GM12878 (cell line): ENCODE measurements around the gene TAF6. TPM values are rescaled to one million over a fixed set of nuclear protein-coding genes. Genes with fewer than 3 reads are reported as not detected.

Source experiments
- ATF3 ChIP-seq: IDR thresholded peaks from 2 replicates; pipeline ENCODE4 v1.6.1; 2011; ENCODE audit warnings: low read depth, mild to moderate bottlenecking, low read length, moderate library complexity, borderline replicate concordance; ENCODE audit errors: extremely low read depth
- CBFB ChIP-seq: IDR thresholded peaks from 2 replicates; pipeline ENCODE4 v1.6.1; 2016; ENCODE audit warnings: antibody characterized with exemption, low read depth
- CEBPB ChIP-seq, 2 experiments: fragments of 150-350 bp in 1 of 2; IDR thresholded peaks; 2 replicates each; pipeline ENCODE4 v1.6.1; 2012 to 2014; ENCODE audit warnings: low read depth in 2 of 2, low read length in 2 of 2, borderline replicate concordance in 1 of 2, inconsistent platforms in 1 of 2
- ESRRA ChIP-seq: IDR thresholded peaks from 2 replicates; pipeline ENCODE4 v1.6.1; 2012; ENCODE audit warnings: mild to moderate bottlenecking, low read length, improper control_type of control experiment
- ETV6 ChIP-seq, 2 experiments: fragments of 450-650 bp in 1 of 2; IDR thresholded peaks in 1 of 2; conservative IDR thresholded peaks in 1 of 2; 2 replicates each; pipeline ENCODE4 v1.6.1; 2014; ENCODE audit warnings: antibody characterized with exemption in 1 of 2, borderline replicate concordance in 1 of 2, low read depth in 1 of 2, mild to moderate bottlenecking in 1 of 2, moderate library complexity in 1 of 2
- HDGF ChIP-seq: fragments of 450-650 bp; IDR thresholded peaks from 2 replicates; pipeline ENCODE4 v1.6.1; 2016; ENCODE audit warnings: antibody characterized with exemption
- MXI1 ChIP-seq: fragments of 150-350 bp; IDR thresholded peaks from 2 replicates; pipeline ENCODE4 v1.6.1; 2011; ENCODE audit warnings: low read depth, mild to moderate bottlenecking, inconsistent platforms, low read length, improper control_type of control experiment
- NFIC ChIP-seq: IDR thresholded peaks from 2 replicates; pipeline ENCODE4 v1.6.1; 2012; ENCODE audit warnings: low read depth, mild to moderate bottlenecking, inconsistent platforms, low read length, moderate library complexity
- NR2C2 ChIP-seq: IDR thresholded peaks from 2 replicates; pipeline ENCODE4 v1.6.1; 2011; ENCODE audit warnings: borderline replicate concordance, low read depth; ENCODE audit not compliant: control insufficient read depth, insufficient read length
- PML ChIP-seq: IDR thresholded peaks from 2 replicates; pipeline ENCODE4 v1.6.1; 2012; ENCODE audit warnings: low read length, inconsistent platforms
- POU2F2 ChIP-seq: IDR thresholded peaks from 3 replicates; pipeline ENCODE4 v1.6.1; 2011; ENCODE audit warnings: low read depth, mild to moderate bottlenecking, low read length, borderline replicate concordance
- RCOR1 ChIP-seq: conservative IDR thresholded peaks from 2 replicates; pipeline ENCODE4 v1.6.1; 2012; ENCODE audit warnings: low read depth, low read length, improper control_type of control experiment
- SPI1 ChIP-seq: IDR thresholded peaks from 2 replicates; pipeline ENCODE4 v1.6.1; 2011; ENCODE audit warnings: low read depth, mild to moderate bottlenecking, low read length, moderate library complexity, borderline replicate concordance; ENCODE audit not compliant: insufficient read depth
- TCF12 ChIP-seq: IDR thresholded peaks from 2 replicates; pipeline ENCODE4 v1.6.1; 2011; ENCODE audit warnings: low read depth, mild to moderate bottlenecking, low read length
- ZBED1 ChIP-seq: IDR thresholded peaks from 2 replicates; pipeline ENCODE4 v1.6.1; 2016; ENCODE audit warnings: borderline replicate concordance
- ZBTB40 ChIP-seq: fragments of 450-650 bp; IDR thresholded peaks from 2 replicates; pipeline ENCODE4 v1.6.1; 2016; ENCODE audit warnings: mild to moderate bottlenecking, moderate library complexity, borderline replicate concordance
- ZNF207 ChIP-seq: fragments of 450-650 bp; IDR thresholded peaks from 2 replicates; pipeline ENCODE4 v1.6.1; 2014; ENCODE audit warnings: antibody characterized with exemption, mild to moderate bottlenecking, borderline replicate concordance
- ZNF217 ChIP-seq: fragments of 450-650 bp; IDR thresholded peaks from 2 replicates; pipeline ENCODE4 v1.6.1; 2017; ENCODE audit warnings: antibody characterized with exemption, mild to moderate bottlenecking
- ZNF274 ChIP-seq: IDR thresholded peaks from one replicate; pipeline ENCODE4 v1.8.0; 2011; ENCODE audit not compliant: insufficient read length, insufficient read depth
- ZNF592 ChIP-seq: fragments of 450-650 bp; IDR thresholded peaks from 2 replicates; pipeline ENCODE4 v1.6.1; 2017; ENCODE audit warnings: mild to moderate bottlenecking, moderate library complexity
- polyA plus RNA-seq, 11 experiments: library from polyadenylated mRNA; depleted of rRNA in 4 of 11; unstranded in 6 of 11; stranded (reverse) in 5 of 11; fragments of >200 nt; fragmentation: Nextera tagmentation in 4 of 11; fragmentation: Illumina TruSeq in 1 of 11; extraction: Ambion mirVana in 4 of 11; extraction: Trizol in 1 of 11; gene quantifications; 1 replicate in 1 of 11; 2 replicates in 10 of 11; pipeline versions ENCODE4 v1.2.1 to v1.2.3, GENCODE V29; 2011 to 2016; ENCODE audit warnings: inconsistent platforms in 2 of 11, missing spikeins in 2 of 11, low read depth in 1 of 11
- total RNA-seq, 4 experiments: library from RNA; depleted of rRNA in 3 of 4; stranded (reverse); fragments of >200 nt in 3 of 4; fragmentation: Illumina TruSeq in 1 of 4; extraction: Trizol in 1 of 4; gene quantifications; 2 replicates each; pipeline versions ENCODE4 v1.2.1 to v1.2.3, GENCODE V29; 2013 to 2021
- TF ChIP-seq, protein P1 (sequence below): fragments of 450-650 bp; IDR thresholded peaks from 2 replicates; pipeline ENCODE4 v1.6.1; 2016; ENCODE audit warnings: mild to moderate bottlenecking

Gene TAF6
- total and polyA plus RNA-seq, 10 of the 15 experiments (the other 5 are each of a cell fraction or from before 2014, with no cell fraction given): 0.27 to 42.6 (median 17.0) TPM

DNA sequence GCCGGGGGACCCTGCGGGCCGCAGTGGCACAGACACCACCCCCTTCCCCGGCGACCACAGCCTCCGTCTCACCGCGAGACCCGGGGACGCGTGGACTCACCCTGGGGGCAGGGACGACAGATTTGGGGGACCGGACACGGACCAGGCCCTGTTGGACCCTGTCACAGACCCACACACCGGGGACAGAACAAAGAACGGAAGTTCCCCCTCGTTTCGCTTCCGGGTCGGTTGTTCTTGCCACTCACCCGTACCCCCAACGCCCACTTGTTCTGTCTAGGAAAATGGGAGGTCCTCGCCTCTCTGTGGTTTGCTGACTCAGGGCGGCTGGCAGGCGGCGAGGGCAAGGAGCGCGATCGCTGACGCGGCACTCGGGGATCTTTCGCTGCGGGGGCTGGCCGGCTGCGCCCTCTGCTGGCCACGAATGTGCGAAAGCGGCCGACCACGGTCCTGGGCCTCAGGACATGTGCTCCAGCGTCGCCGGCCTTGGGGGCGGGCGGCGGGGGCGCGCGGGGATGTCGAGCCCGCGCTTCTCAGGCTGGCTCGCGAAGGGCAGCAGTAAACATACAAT lies 37.5 kb downstream of the TAF6 start, which contains the start of gene ZNF3 (continued):
- TF ChIP-seq, protein P1, sequence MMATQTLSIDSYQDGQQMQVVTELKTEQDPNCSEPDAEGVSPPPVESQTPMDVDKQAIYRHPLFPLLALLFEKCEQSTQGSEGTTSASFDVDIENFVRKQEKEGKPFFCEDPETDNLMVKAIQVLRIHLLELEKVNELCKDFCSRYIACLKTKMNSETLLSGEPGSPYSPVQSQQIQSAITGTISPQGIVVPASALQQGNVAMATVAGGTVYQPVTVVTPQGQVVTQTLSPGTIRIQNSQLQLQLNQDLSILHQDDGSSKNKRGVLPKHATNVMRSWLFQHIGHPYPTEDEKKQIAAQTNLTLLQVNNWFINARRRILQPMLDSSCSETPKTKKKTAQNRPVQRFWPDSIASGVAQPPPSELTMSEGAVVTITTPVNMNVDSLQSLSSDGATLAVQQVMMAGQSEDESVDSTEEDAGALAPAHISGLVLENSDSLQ: peak; percentile 95
- TF ChIP-seq TCF12 (peak; percentile 69), MXI1 (peak; percentile 95), PML (peak; percentile 91), ZBED1 (peak; percentile 48; the same call in 1 of the 2 replicates), ZNF274 (no peak), POU2F2 (peak; percentile 67; the same call in 1 of the 3 replicates), HDGF (no peak), CEBPB (IDR thresholded peaks at IDR 0.05; ENCODE audit: borderline replicate concordance in 1 of 2, low read depth in 2 of 2, low read length in 2 of 2) (no peak), ESRRA (0 out of 2 replicates have a peak, but pooled peaks have one; percentile 45), ZNF592 (peak; percentile 78; the same call in 1 of the 2 replicates), ZBTB40 (peak; percentile 98), NR2C2 (peak; percentile 94), SPI1 (peak; percentile 4; the same call in 1 of the 2 replicates), ATF3 (no peak), ZNF217 (no peak), NFIC (no peak), ZNF207 (peak; percentile 30; the same call in 1 of the 2 replicates), CBFB (peak; percentile 63), RCOR1 (no peak), ETV6 (conservative IDR thresholded peaks at IDR 0.05 in 1 of 2, IDR thresholded peaks at IDR 0.05 in 1 of 2; ENCODE audit: borderline replicate concordance in 1 of 2, low read depth in 1 of 2) (peak in 1 of 2 experiments; percentile 60; a peak in 1 of 4 replicates)
